ENCODE data around the gene CEP126.
A peak's percentile ranks its signal among the peaks of the same experiment; 100 is the strongest.

Gene CEP126

GRCh38 chr11:102036757-102037156, 121.9 kb downstream of the CEP126 start:
- Histone ChIP-seq H3K4me3 (ENCODE audit: severe bottlenecking) (no peak overlapping the region), H3K4me1 (ENCODE audit: insufficient read depth, poor library complexity, severe bottlenecking) (no peaks in the 10 kb centered on the region), H3K9me3 (ENCODE audit: severe bottlenecking) (no peaks in the 10 kb centered on the region), H3K36me3 (ENCODE audit: low read depth) (no peaks in the 10 kb centered on the region), H3K27ac (ENCODE audit: poor library complexity, severe bottlenecking) (no peak overlapping the region), H3K27me3 (ENCODE audit: insufficient read depth, poor library complexity, severe bottlenecking) (no peaks in the 10 kb centered on the region)
- ATAC-seq (ENCODE audit: low read depth) (no peak), DNase-seq (ENCODE audit: low spot score) (no peak)
- no peak for TF ChIP-seq CTCF (IDR thresholded peaks at IDR 0.05; ENCODE audit: poor library complexity, severe bottlenecking)

GRCh38 chr11:102046841-102047240, 132.0 kb downstream of the CEP126 start:
- H3K4me3 ChIP-seq (ENCODE audit: severe bottlenecking) = peak overlapping the region; percentile 45
- 0 out of 2 replicates have a peak, but pooled peaks cover 4% of the 10 kb centered on the region for H3K36me3 ChIP-seq (ENCODE audit: low read depth)
- no peaks in the 10 kb centered on the region for H3K9me3 ChIP-seq (ENCODE audit: severe bottlenecking)
- H3K4me1 ChIP-seq (ENCODE audit: insufficient read depth, poor library complexity, severe bottlenecking) = no peaks in the 10 kb centered on the region
- TF ChIP-seq CTCF (IDR thresholded peaks at IDR 0.05; ENCODE audit: poor library complexity, severe bottlenecking) = no peak
- DNase-seq (ENCODE audit: low spot score) (no peak), ATAC-seq (ENCODE audit: low read depth) (no peak)
- H3K27me3 ChIP-seq (ENCODE audit: insufficient read depth, poor library complexity, severe bottlenecking) = no peaks in the 10 kb centered on the region
- no peak overlapping the region for H3K27ac ChIP-seq (ENCODE audit: poor library complexity, severe bottlenecking)

GRCh38 chr11:102047305-102047924, 132.6 kb downstream of the CEP126 start, which contains the start of gene CFAP300:
CFAP300 (plus strand) TSS chr11:102047437; CDS start chr11:102047471, 34 bp downstream.
- ATAC-seq (ENCODE audit: low read depth) = peak; percentile 86
- peak; percentile 73 for DNase-seq (ENCODE audit: low spot score)
- no peaks in the 10 kb centered on the region for H3K27me3 ChIP-seq (ENCODE audit: insufficient read depth, poor library complexity, severe bottlenecking)
- H3K36me3 ChIP-seq (ENCODE audit: low read depth) = 0 out of 2 replicates have a peak, but pooled peaks cover 5% of the 10 kb centered on the region
- H3K4me3 ChIP-seq (ENCODE audit: severe bottlenecking) = peak within 1 kb of the TSS; percentile 45
- H3K9me3 ChIP-seq (ENCODE audit: severe bottlenecking) = no peaks in the 10 kb centered on the region
- no peak for TF ChIP-seq CTCF (IDR thresholded peaks at IDR 0.05; ENCODE audit: poor library complexity, severe bottlenecking)
- no peaks in the 10 kb centered on the region for H3K4me1 ChIP-seq (ENCODE audit: insufficient read depth, poor library complexity, severe bottlenecking)
- no peak within 1 kb of the TSS for H3K27ac ChIP-seq (ENCODE audit: poor library complexity, severe bottlenecking)

Data from RWPE2 (cell line).